Measurements from ENCODE around the gene FAM237A.

Gene FAM237A

GRCh38 chr2:206647985-206648384 lies 5.7 kb downstream of the FAM237A start:
- Histone ChIP-seq H3K4me3 (ENCODE audit: insufficient read depth in 1 of 2, low read depth in 1 of 2, low read length in 2 of 2) (no peak overlapping the region), H3K79me1 (replicated peaks; ENCODE audit: low read length, poor library complexity, severe bottlenecking) (no peaks in the 10 kb centered on the region), H3K23ac (ENCODE audit: low read length in 2 of 2) (no peak overlapping the region), H3K27ac (ENCODE audit: low read length, poor library complexity, severe bottlenecking) (no peak overlapping the region), H3K27me3 (ENCODE audit: control insufficient read depth in 1 of 2, insufficient read depth in 1 of 2, low read length in 2 of 2) (no peaks in the 10 kb centered on the region), H3K4me1 (ENCODE audit: control insufficient read depth, insufficient read depth, low read depth, low read length) (no peaks in the 10 kb centered on the region), H3K14ac (ENCODE audit: low read length in 2 of 2) (no peak overlapping the region), H2BK120ac (ENCODE audit: low read depth, low read length) (no peak overlapping the region), H3K4ac (ENCODE audit: low read depth in 1 of 2, low read length in 2 of 2) (no peak overlapping the region), H2BK12ac (ENCODE audit: low read length in 2 of 2) (no peak overlapping the region), H4K91ac (ENCODE audit: low read length) (no peak overlapping the region), H2BK5ac (ENCODE audit: low read depth, low read length, poor library complexity, severe bottlenecking) (no peak overlapping the region), H2AFZ (ENCODE audit: low read depth, low read length) (no peak overlapping the region), H2BK15ac (ENCODE audit: low read depth, poor library complexity, severe bottlenecking) (no peak overlapping the region), H3K18ac (ENCODE audit: low read depth in 1 of 2, low read length in 2 of 2) (no peak overlapping the region), H3K9me3 (ENCODE audit: control insufficient read depth, low read length) (no peaks in the 10 kb centered on the region), H3K4me2 (ENCODE audit: low read length, poor library complexity, severe bottlenecking) (no peak overlapping the region), H3K9ac (ENCODE audit: low read length) (no peak overlapping the region), H4K8ac (ENCODE audit: low read length) (no peak overlapping the region), H2AK5ac (ENCODE audit: low read length, severe bottlenecking) (no peak overlapping the region), H3K36me3 (ENCODE audit: control insufficient read depth in 1 of 2, insufficient read depth in 2 of 2, low read depth in 1 of 2, low read length in 2 of 2) (no peaks in the 10 kb centered on the region)
- no peak for DNase-seq
- no CpG with 5 or more reads among the region's 1 CpG for WGBS

- H2BK15ac ChIP-seq (ENCODE audit: low read depth, poor library complexity, severe bottlenecking): no peak overlapping the region
- H2AFZ ChIP-seq (ENCODE audit: low read depth, low read length): no peak overlapping the region
- peaks cover 8% of the 10 kb centered on the region for H3K9me3 ChIP-seq (ENCODE audit: control insufficient read depth, low read length)
- no peak overlapping the region for H3K27ac ChIP-seq (ENCODE audit: low read length, poor library complexity, severe bottlenecking)
- H3K36me3 ChIP-seq (ENCODE audit: control insufficient read depth in 1 of 2, insufficient read depth in 2 of 2, low read depth in 1 of 2, low read length in 2 of 2): no peaks in the 10 kb centered on the region
- H3K18ac ChIP-seq (ENCODE audit: low read depth in 1 of 2, low read length in 2 of 2): no peak overlapping the region
- no peak overlapping the region for H3K4me3 ChIP-seq (ENCODE audit: insufficient read depth in 1 of 2, low read depth in 1 of 2, low read length in 2 of 2)
- WGBS: 95% methylated on average over 1 of the region's 1 CpG
- no peak for DNase-seq
- H2BK120ac ChIP-seq (ENCODE audit: low read depth, low read length): no peak overlapping the region
- H3K27me3 ChIP-seq (ENCODE audit: control insufficient read depth in 1 of 2, insufficient read depth in 1 of 2, low read length in 2 of 2): no peaks in the 10 kb centered on the region
- no peak overlapping the region for H4K8ac ChIP-seq (ENCODE audit: low read length)
- H2AK5ac ChIP-seq (ENCODE audit: low read length, severe bottlenecking): no peak overlapping the region
- H4K91ac ChIP-seq (ENCODE audit: low read length): no peak overlapping the region
- H3K4ac ChIP-seq (ENCODE audit: low read depth in 1 of 2, low read length in 2 of 2): no peak overlapping the region
- no peaks in the 10 kb centered on the region for H3K79me1 ChIP-seq (replicated peaks; ENCODE audit: low read length, poor library complexity, severe bottlenecking)
- no peaks in the 10 kb centered on the region for H3K4me1 ChIP-seq (ENCODE audit: control insufficient read depth, insufficient read depth, low read depth, low read length)
- H3K23ac ChIP-seq (ENCODE audit: low read length in 2 of 2): no peak overlapping the region
- H2BK5ac ChIP-seq (ENCODE audit: low read depth, low read length, poor library complexity, severe bottlenecking): no peak overlapping the region
- no peak overlapping the region for H3K14ac ChIP-seq (ENCODE audit: low read length in 2 of 2)
- H3K9ac ChIP-seq (ENCODE audit: low read length): no peak overlapping the region
- no peak overlapping the region for H3K4me2 ChIP-seq (ENCODE audit: low read length, poor library complexity, severe bottlenecking)
- no peak overlapping the region for H2BK12ac ChIP-seq (ENCODE audit: low read length in 2 of 2)
Observed at GRCh38 chr2:206657087-206657486, 14.8 kb downstream of the FAM237A start.

GRCh38 chr2:206665251-206665650 lies 23.0 kb downstream of the FAM237A start:
- Histone ChIP-seq H3K9ac (ENCODE audit: low read length) (no peak overlapping the region), H3K27me3 (ENCODE audit: control insufficient read depth in 1 of 2, insufficient read depth in 1 of 2, low read length in 2 of 2) (peaks cover 2 to 7% of the 10 kb centered on the region in 2 experiments), H3K4ac (ENCODE audit: low read depth in 1 of 2, low read length in 2 of 2) (no peak overlapping the region), H3K9me3 (ENCODE audit: control insufficient read depth, low read length) (no peaks in the 10 kb centered on the region), H3K23ac (ENCODE audit: low read length in 2 of 2) (no peak overlapping the region), H2BK12ac (ENCODE audit: low read length in 2 of 2) (no peak overlapping the region), H4K8ac (ENCODE audit: low read length) (no peak overlapping the region), H2AFZ (ENCODE audit: low read depth, low read length) (no peak overlapping the region), H3K79me1 (replicated peaks; ENCODE audit: low read length, poor library complexity, severe bottlenecking) (no peaks in the 10 kb centered on the region), H3K14ac (ENCODE audit: low read length in 2 of 2) (no peak overlapping the region), H4K91ac (ENCODE audit: low read length) (no peak overlapping the region), H3K36me3 (ENCODE audit: control insufficient read depth in 1 of 2, insufficient read depth in 2 of 2, low read depth in 1 of 2, low read length in 2 of 2) (no peaks in the 10 kb centered on the region), H2BK120ac (ENCODE audit: low read depth, low read length) (no peak overlapping the region), H3K18ac (ENCODE audit: low read depth in 1 of 2, low read length in 2 of 2) (no peak overlapping the region), H3K4me3 (ENCODE audit: insufficient read depth in 1 of 2, low read depth in 1 of 2, low read length in 2 of 2) (no peak overlapping the region), H3K4me1 (ENCODE audit: control insufficient read depth, insufficient read depth, low read depth, low read length) (no peaks in the 10 kb centered on the region), H2BK5ac (ENCODE audit: low read depth, low read length, poor library complexity, severe bottlenecking) (no peak overlapping the region), H2AK5ac (ENCODE audit: low read length, severe bottlenecking) (no peak overlapping the region), H3K27ac (ENCODE audit: low read length, poor library complexity, severe bottlenecking) (no peak overlapping the region), H3K4me2 (ENCODE audit: low read length, poor library complexity, severe bottlenecking) (no peak overlapping the region), H2BK15ac (ENCODE audit: low read depth, poor library complexity, severe bottlenecking) (no peak overlapping the region)
- DNase-seq: no peak
- 92% methylated on average over 2 of the region's 3 CpGs for WGBS

- no peak overlapping the region for H3K18ac ChIP-seq (ENCODE audit: low read depth in 1 of 2, low read length in 2 of 2)
- H2BK120ac ChIP-seq (ENCODE audit: low read depth, low read length): no peak overlapping the region
Observed at GRCh38 chr2:206670531-206671319, 28.4 kb downstream of the FAM237A start.

More at GRCh38 chr2:206670531-206671319, 28.4 kb downstream of the FAM237A start:
- H3K4me1 ChIP-seq (ENCODE audit: control insufficient read depth, insufficient read depth, low read depth, low read length): no peaks in the 10 kb centered on the region
- no peak overlapping the region for H2AK5ac ChIP-seq (ENCODE audit: low read length, severe bottlenecking)
- H4K8ac ChIP-seq (ENCODE audit: low read length): no peak overlapping the region
- H3K23ac ChIP-seq (ENCODE audit: low read length in 2 of 2): no peak overlapping the region
- no peak overlapping the region for H3K9ac ChIP-seq (ENCODE audit: low read length)
- no peaks in the 10 kb centered on the region for H3K9me3 ChIP-seq (ENCODE audit: control insufficient read depth, low read length)
- WGBS: 76% methylated on average over 6 of the region's 7 CpGs
- no peak overlapping the region for H3K27ac ChIP-seq (ENCODE audit: low read length, poor library complexity, severe bottlenecking)
- no peak overlapping the region for H2BK5ac ChIP-seq (ENCODE audit: low read depth, low read length, poor library complexity, severe bottlenecking)
- DNase-seq: no peak
- no peak overlapping the region for H3K4ac ChIP-seq (ENCODE audit: low read depth in 1 of 2, low read length in 2 of 2)
- no peak overlapping the region for H2AFZ ChIP-seq (ENCODE audit: low read depth, low read length)
- no peak overlapping the region for H2BK12ac ChIP-seq (ENCODE audit: low read length in 2 of 2)
- no peak overlapping the region for H2BK15ac ChIP-seq (ENCODE audit: low read depth, poor library complexity, severe bottlenecking)
- H3K4me2 ChIP-seq (ENCODE audit: low read length, poor library complexity, severe bottlenecking): no peak overlapping the region
- H3K36me3 ChIP-seq (ENCODE audit: control insufficient read depth in 1 of 2, insufficient read depth in 2 of 2, low read depth in 1 of 2, low read length in 2 of 2): no peaks in the 10 kb centered on the region
- peaks cover 0 to 4% of the 10 kb centered on the region in 2 experiments for H3K27me3 ChIP-seq (ENCODE audit: control insufficient read depth in 1 of 2, insufficient read depth in 1 of 2, low read length in 2 of 2)
- H3K4me3 ChIP-seq (ENCODE audit: insufficient read depth in 1 of 2, low read depth in 1 of 2, low read length in 2 of 2): no peak overlapping the region
- H3K79me1 ChIP-seq (replicated peaks; ENCODE audit: low read length, poor library complexity, severe bottlenecking): no peaks in the 10 kb centered on the region
- H3K14ac ChIP-seq (ENCODE audit: low read length in 2 of 2): no peak overlapping the region
- no peak overlapping the region for H4K91ac ChIP-seq (ENCODE audit: low read length)
